ENCODE data around the gene ADD2.

The ADD2 gene

GRCh38 chr2:70697603-70698383 is 70.2 kb downstream of the ADD2 start:
- no peak for DNase-seq

- no peak for DNase-seq
Observed at GRCh38 chr2:70696142-70696541, 71.9 kb downstream of the ADD2 start.

DNA sequence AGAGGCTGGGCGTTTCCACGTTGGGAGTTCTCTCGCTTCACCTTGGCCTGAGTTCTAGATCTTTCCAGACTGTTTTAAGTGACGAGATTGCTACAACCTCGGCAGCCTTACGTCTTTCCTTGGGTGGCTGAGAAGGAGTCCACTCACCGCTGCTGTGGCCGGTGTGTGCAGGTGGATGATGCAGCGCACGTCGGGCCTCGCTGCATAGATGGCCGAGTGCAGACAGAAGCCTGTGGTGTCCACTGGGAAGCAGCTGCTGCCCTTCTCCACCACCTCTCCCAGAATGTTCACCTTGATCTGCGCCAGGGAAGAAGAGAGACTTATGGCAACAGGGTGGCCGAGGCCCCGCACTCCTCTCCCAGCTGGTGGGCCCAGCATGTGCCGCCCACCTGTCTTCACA is 75.7 kb downstream of the ADD2 start:
- no peak for DNase-seq

DNA sequence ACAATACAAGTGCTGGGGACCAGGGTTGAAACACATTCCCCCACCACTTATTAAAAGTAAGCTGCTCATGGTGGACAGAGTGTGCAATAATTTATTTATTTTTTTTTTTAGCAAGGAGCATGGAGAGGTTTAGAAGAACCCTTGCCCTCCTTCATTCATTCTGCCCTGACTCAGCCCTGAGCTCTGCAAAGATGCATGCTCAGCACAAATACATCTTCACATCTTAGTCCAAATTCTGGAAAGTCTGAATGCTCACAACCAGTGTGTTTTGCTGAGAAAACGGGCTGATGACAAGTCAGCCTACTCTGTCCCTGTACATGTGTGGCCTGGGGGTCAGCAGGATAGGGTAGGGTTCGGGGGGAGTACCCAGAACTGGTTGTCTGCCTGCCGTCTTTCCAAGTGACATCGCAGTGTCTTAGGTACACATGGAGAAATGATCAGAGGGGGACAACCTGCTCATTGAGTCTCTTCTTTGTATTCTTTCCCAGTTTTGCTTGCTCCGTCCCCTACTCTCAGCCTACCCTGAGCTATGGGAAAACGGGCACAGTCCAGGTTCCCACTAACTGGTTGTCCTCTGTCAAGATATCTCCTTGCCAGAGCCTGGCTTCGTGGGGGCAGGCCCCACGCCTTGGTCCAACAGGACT is 76.4 kb downstream of the ADD2 start:
- no peak for DNase-seq

- DNase-seq = no peak
Observed at GRCh38 chr2:70690846-70691245, 77.2 kb downstream of the ADD2 start.

GRCh38 chr2:70688427-70688826 is 79.6 kb downstream of the ADD2 start:
- no peak for DNase-seq

- DNase-seq = no peak
Observed at GRCh38 chr2:70687461-70687795, 80.6 kb downstream of the ADD2 start.

DNA sequence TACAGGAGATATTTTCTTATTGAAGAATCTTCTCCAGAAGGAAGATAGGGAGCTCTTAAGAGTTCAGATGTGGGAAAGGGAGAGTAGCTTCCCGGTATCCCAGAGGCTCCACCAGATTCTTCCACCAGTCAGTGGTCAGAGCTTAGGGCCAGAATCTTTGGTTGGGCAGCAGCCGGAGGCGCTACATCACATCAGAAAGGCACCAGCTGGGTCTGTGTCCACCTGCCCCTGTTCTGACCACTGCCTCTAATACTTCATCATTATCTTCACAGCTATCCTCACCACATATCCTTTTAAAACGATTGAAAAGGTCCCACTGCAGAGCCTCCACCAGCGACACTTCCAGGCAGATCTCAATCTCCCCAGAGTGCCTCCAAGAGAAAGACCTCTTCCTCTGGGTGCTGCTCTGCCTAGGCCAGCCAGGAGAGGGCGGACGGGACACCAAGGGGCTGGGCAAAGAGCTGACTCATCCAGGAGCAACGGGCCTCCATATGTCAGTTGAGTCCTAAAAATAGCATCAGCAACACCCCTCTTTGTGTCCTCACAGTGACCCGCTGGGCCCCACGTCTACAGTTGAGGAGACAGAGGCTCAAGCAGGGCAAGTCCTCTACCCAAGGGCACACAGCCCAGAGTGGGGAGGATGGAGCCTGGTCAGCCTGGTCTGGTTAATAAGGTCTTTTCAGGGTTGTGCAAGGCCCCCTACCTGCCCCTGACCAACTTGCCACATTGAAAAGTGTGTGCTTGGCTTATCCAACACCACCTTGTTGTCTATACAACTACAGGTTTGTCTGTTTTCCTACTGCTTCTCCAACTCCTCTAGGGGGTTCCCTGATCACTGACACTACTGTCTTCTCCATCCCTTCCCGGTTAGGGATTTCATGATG is 81.2 kb downstream of the ADD2 start:
- DNase-seq = no peak

DNA sequence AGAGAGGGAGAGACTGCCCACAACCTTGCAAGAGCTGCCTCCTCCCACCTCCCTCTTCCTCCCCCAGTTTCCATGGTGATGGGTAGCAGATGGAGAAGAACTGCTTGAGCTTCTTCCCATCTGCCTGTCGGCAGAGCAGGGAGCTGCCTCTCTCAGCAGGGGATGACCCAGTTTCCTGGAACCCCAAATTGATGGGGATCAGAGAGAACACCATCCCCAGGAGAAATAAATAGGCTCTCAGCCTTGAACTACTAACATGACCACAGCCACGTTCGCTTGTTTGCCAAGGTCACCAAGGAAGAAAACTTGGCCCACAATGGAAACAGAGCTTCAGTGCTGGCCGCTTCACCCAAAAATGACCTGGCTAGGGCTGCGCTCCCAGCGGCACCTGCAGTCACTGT is 82.2 kb downstream of the ADD2 start:
- no peak for DNase-seq

DNA sequence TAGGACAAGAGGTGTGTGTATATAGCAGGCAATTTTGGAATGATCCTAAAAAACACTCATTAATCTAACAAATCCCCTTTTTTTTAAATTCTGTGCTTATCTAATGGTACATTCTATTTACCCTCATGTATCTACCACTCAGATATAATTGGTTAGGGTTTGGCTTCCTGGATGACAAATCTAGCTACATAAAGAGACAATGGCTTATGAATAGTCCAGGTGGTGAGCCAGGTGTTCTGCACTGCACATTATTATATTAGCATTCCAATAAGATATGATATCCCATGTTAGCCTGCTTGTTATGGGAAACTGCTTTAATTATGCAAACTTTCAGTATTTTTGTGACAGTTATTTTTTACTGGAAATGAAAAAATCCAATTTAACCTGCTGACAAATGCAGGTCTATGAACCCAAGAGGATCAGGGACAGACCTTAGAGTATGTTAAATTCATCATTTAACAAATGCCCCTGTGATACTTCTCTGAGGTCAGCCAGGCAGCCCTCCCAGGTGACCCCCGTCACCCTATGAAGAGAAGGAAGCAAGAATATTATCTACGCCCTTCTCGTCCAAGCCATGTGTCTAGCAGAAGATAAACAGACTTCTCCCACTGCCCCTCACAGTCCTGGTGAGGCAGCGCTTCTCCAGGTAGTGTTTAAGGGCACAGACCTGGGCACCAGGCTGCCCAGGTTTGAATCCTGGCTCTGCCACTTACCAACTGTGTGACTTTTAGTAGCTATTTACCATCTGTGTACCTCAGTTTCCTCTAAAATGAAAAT is 83.0 kb downstream of the ADD2 start:
- no peak for DNase-seq

DNA sequence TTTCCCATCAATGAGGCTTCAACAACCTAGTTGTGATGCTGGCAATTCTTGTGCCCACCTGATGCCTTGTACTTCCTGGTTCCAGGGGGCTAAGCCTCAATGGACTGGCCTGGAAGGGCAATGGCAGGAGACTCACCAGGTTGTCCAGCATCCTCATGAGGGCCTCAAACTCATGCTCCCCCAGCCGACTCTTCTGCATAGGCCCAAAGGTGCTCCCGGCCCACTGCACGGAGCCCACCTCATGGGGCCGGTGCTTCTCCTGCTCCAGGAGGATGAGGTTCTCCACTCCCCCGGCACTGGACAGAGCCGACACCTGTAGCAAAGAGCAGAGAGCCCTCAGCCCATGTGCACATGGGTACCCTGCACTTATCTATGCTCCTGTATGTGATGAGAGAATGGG is 84.5 kb downstream of the ADD2 start:
- DNase-seq = no peak

- DNase-seq = no peak
Observed at GRCh38 chr2:70680735-70681134, 87.3 kb downstream of the ADD2 start.

DNA sequence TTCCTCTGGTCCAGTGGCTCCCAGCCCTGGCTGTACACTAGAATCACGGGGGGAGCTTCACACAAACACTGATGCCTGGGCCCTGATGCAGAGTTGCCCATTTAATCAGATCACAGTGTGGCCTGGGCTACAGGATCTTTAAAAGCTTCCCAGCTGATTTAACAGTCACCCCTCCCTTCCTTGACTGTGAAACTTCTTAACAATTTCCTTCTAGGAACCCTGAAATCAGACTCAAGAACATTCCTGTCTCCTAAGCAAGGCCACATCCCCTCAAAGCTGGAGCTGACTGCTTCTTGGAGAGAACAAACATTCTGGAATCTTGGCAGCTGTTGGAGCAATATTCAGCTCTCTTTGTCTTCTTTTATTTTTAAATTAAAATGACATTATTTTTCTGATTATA is 88.7 kb downstream of the ADD2 start:
- no peak for DNase-seq

DNA sequence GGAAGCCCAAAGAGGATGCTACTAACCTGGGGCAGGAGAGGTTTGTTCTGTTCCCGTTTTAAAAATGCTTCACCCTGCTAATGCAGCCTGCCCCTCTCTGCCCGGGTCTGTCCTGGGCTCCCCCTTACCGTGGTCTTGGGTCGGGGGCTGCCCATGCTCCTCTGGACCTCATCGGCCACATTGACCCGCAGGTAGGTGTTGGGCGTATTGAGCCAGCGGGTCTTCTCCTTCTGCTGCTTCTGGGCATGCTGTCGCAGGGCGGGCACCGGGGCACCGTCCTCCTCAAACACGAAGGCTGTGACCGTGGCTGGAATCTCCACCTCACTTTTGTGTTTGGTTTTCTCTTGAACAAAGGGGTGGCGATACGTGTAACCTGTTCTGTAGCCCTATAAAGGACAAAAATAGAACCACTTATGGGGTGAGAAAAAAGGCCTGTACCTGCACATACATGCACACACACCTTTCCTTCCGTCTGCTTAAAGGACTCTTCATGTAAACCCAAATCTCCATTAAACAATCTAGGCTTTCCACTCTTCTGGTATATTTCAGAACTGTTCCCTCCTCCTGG is 89.3 kb downstream of the ADD2 start:
- no peak for DNase-seq

- no peak for DNase-seq
Observed at GRCh38 chr2:70676301-70677035, 91.5 kb downstream of the ADD2 start.

GRCh38 chr2:70675862-70676261 is 92.1 kb downstream of the ADD2 start:
- DNase-seq = no peak

DNA sequence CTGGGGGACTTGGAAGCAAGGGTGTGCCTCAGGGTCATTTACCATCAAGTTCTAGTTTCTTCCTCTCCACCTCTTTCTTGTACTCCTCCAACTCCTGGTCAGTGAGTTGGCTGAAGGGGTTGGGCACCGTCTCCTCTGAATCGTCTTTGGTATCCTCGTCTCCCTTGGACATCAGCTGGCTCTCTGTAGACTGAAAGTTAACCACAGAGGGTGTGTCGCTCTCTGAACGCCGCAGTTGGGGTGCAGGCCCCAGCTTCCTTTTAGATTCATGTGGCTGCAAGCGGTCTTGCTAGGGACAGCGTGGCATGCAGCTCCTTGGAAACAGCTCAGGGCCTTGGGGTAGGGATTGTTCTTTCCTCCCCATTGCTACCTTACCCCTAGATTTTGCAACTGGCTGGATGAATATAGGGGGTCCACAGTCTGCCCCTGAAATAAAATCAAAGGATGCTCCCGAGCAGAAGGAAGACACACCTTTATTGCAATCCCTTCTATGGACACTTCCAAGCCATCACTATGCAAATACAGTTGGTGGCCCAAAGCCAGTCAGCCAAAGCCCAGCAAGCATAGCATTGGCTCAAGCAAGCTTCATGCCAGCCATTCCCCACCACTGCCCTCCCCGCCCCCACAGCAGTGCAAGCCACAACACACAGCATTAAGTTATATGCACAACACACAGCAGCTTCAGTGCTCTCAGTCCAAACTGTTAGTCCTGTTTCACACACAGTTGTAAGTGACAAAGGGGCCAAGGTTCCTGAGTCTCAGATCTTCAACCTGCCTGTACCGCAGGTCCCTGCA is 93.2 kb downstream of the ADD2 start:
- DNase-seq = no peak

DNA sequence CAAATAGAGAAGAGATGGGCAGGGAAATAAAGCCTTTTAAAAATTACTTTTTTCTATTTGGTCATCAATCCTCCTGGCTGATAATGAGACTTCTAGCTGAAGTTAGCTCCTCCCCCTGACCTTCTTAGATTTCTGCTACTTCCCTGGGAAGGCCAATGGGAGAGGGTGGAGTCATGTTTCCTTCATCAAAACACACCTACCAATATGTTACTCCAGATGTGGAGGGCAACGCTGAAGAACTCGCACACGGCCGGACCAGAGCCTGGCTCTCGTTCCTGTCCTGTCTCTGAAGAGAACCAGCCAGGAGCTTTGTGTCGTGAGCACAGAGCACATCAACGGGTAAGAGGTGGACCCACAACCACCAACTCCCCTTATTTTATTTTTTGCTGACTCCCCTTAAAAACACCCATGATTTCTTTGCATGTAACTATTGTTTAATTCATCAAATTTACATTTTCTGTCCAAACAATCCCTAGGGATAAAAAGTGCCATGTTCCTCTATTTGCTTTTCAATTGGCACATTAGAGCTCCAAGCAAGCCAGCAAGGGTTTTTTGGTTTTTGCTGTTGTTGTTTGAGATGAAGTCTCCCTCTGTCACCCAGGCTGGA is 94.9 kb downstream of the ADD2 start:
- DNase-seq = no peak

GRCh38 chr2:70671092-70671675 is 96.8 kb downstream of the ADD2 start:
- DNase-seq = no peak

DNA sequence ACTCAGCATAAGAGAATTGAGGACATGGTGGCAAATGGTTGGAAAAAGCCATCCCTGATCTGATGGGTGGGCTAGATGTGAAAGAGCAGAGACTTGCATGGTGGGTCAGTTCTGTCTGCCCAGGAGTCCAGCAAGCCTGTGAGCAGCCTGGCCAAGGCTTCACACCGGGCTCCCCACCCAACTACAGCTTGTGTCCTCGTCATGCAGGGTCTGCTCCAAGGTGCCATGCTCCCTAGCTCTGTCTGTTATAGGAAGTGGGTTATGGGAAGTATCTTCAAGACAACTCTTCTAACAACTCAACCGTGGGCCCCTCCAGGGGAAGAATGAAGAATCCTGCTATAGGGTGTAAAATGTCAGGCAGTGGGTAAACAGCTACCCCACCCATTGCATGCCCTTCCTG is 97.4 kb downstream of the ADD2 start:
- no peak for DNase-seq

Data from T1000 (cell line).